HG03432 (cell line): ENCODE results near the gene MYLK.
"Not testable (repeated sequence)": the region's sequence is repeated elsewhere in the genome, so short reads cannot be mapped to it uniquely, and the experiment has no call there.

Source experiments
- ATAC-seq: cut with Tn5 transposase; IDR thresholded peaks from one replicate; pipeline ENCODE4 v1.9.1; 2021; ENCODE audit warnings: mild to moderate bottlenecking, moderate library complexity; ENCODE audit not compliant: unreplicated experiment

Gene MYLK

GRCh38 chr3:123706871-123707270 lies 177.3 kb downstream of the MYLK start:
- no peak for ATAC-seq

GRCh38 chr3:123705488-123706285 lies 178.4 kb downstream of the MYLK start:
- no peak for ATAC-seq

- ATAC-seq, result not testable (repeated sequence)
Observed at GRCh38 chr3:123703663-123704062, 180.5 kb downstream of the MYLK start.

- ATAC-seq, result no peak
Observed at GRCh38 chr3:123702720-123703119, 181.4 kb downstream of the MYLK start.

- ATAC-seq, result not testable (repeated sequence)
Observed at GRCh38 chr3:123702057-123702456, 182.1 kb downstream of the MYLK start.

- ATAC-seq, result no peak
Observed at GRCh38 chr3:123700791-123701722, 183.1 kb downstream of the MYLK start.

- no peak for ATAC-seq
Observed at GRCh38 chr3:123698813-123699212, 185.3 kb downstream of the MYLK start.

GRCh38 chr3:123696808-123697207 lies 187.3 kb downstream of the MYLK start:
- ATAC-seq, result no peak

GRCh38 chr3:123695731-123696640 lies 188.1 kb downstream of the MYLK start:
- ATAC-seq, result no peak

- no peak for ATAC-seq
Observed at GRCh38 chr3:123695152-123695551, 189.0 kb downstream of the MYLK start.

- ATAC-seq, result no peak
Observed at GRCh38 chr3:123694366-123695087, 189.6 kb downstream of the MYLK start.

- no peak for ATAC-seq
Observed at GRCh38 chr3:123693584-123694190, 190.4 kb downstream of the MYLK start.

GRCh38 chr3:123692671-123693070 lies 191.5 kb downstream of the MYLK start:
- ATAC-seq, result no peak

GRCh38 chr3:123692041-123692440 lies 192.1 kb downstream of the MYLK start:
- ATAC-seq, result no peak

GRCh38 chr3:123689831-123690230 lies 194.3 kb downstream of the MYLK start:
- ATAC-seq, result no peak

- no peak for ATAC-seq
Observed at GRCh38 chr3:123688241-123688747, 195.8 kb downstream of the MYLK start.

- no peak for ATAC-seq
Observed at GRCh38 chr3:123687286-123687685, 196.8 kb downstream of the MYLK start.

GRCh38 chr3:123686251-123686650 lies 197.9 kb downstream of the MYLK start:
- no peak for ATAC-seq

GRCh38 chr3:123685780-123686179 lies 198.4 kb downstream of the MYLK start:
- no peak for ATAC-seq
